ENCODE data around the gene FAAP20.
A peak's percentile ranks its signal among the peaks of the same experiment; 100 is the strongest.

FAAP20 gene

GRCh38 chr1:2229911-2230731 lies 35.5 kb upstream of the FAAP20 start:
- no peak for DNase-seq (ENCODE audit: low read depth in 2 of 2)

- no peak for DNase-seq (ENCODE audit: low read depth in 2 of 2)
These were observed 34.7 kb upstream of the FAAP20 start for GRCh38 chr1:2229037-2229864.

- no peak for DNase-seq (ENCODE audit: low read depth in 2 of 2)
These were observed 34.1 kb upstream of the FAAP20 start for GRCh38 chr1:2228694-2229036.

- DNase-seq (ENCODE audit: low read depth in 2 of 2): no peak
These were observed 33.6 kb upstream of the FAAP20 start, which contains the start of gene SKI for GRCh38 chr1:2228157-2228594. SKI (plus strand) TSS chr1:2228319; CDS start chr1:2228767, 448 bp downstream.

- peak; percentile 80 to 87 for DNase-seq (ENCODE audit: low read depth in 2 of 2)
These were observed 33.0 kb upstream of the FAAP20 start for GRCh38 chr1:2227346-2228156.

- no peak for DNase-seq (ENCODE audit: low read depth in 2 of 2)
These were observed 32.2 kb upstream of the FAAP20 start for GRCh38 chr1:2226525-2227345.

GRCh38 chr1:2224631-2225428 lies 30.3 kb upstream of the FAAP20 start:
- no peak for DNase-seq (ENCODE audit: low read depth in 2 of 2)

GRCh38 chr1:2224170-2224584 lies 29.6 kb upstream of the FAAP20 start:
- DNase-seq (ENCODE audit: low read depth in 2 of 2): no peak

GRCh38 chr1:2221271-2221670 lies 26.7 kb upstream of the FAAP20 start:
- DNase-seq (ENCODE audit: low read depth in 2 of 2): no peak

- no peak for DNase-seq (ENCODE audit: low read depth in 2 of 2)
These were observed 22.1 kb upstream of the FAAP20 start for GRCh38 chr1:2216767-2217058.

- no peak for DNase-seq (ENCODE audit: low read depth in 2 of 2)
These were observed 21.6 kb upstream of the FAAP20 start for GRCh38 chr1:2215909-2216766.

- DNase-seq (ENCODE audit: low read depth in 2 of 2): no peak
These were observed 20.8 kb upstream of the FAAP20 start for GRCh38 chr1:2215329-2215728.

- DNase-seq (ENCODE audit: low read depth in 2 of 2): no peak
These were observed 20.1 kb upstream of the FAAP20 start for GRCh38 chr1:2214541-2215241.

GRCh38 chr1:2213576-2214505 lies 19.3 kb upstream of the FAAP20 start:
- no peak for DNase-seq (ENCODE audit: low read depth in 2 of 2)

- no peak for DNase-seq (ENCODE audit: low read depth in 2 of 2)
These were observed 18.2 kb upstream of the FAAP20 start for GRCh38 chr1:2212532-2213491.

- DNase-seq (ENCODE audit: low read depth in 2 of 2): no peak
These were observed 17.6 kb upstream of the FAAP20 start for GRCh38 chr1:2212274-2212531.

GRCh38 chr1:2210786-2211185 lies 16.2 kb upstream of the FAAP20 start:
- no peak for DNase-seq (ENCODE audit: low read depth in 2 of 2)
